Measurements from ENCODE around the gene DHX32. TPM values are rescaled to one million over a fixed set of nuclear protein-coding genes. Genes with fewer than 3 reads are reported as not detected.

The DHX32 gene
- total RNA-seq, 1 experiment from 2014 or later, result 28.0 TPM

GRCh38 chr10:125828311-125828710 is 52.8 kb downstream of the DHX32 start (continued):
- TF ChIP-seq E2F5 (CRISPR knock-in tag; IDR thresholded peaks at IDR 0.05) (no peak), CREM (CRISPR knock-in tag; IDR thresholded peaks at IDR 0.05) (no peak), ZNF317 (CRISPR knock-in tag; IDR thresholded peaks at IDR 0.05; ENCODE audit: borderline replicate concordance, low read depth) (no peak), SMAD4 (CRISPR knock-in tag; IDR thresholded peaks at IDR 0.05) (no peak), RELA (CRISPR knock-in tag; IDR thresholded peaks at IDR 0.05; ENCODE audit: borderline replicate concordance) (no peak), ETV6 (CRISPR knock-in tag; IDR thresholded peaks at IDR 0.05) (no peak), ZNF423 (CRISPR knock-in tag; IDR thresholded peaks at IDR 0.05) (no peak), ESRRA (CRISPR knock-in tag; IDR thresholded peaks at IDR 0.05; ENCODE audit: borderline replicate concordance) (no peak)

DNA sequence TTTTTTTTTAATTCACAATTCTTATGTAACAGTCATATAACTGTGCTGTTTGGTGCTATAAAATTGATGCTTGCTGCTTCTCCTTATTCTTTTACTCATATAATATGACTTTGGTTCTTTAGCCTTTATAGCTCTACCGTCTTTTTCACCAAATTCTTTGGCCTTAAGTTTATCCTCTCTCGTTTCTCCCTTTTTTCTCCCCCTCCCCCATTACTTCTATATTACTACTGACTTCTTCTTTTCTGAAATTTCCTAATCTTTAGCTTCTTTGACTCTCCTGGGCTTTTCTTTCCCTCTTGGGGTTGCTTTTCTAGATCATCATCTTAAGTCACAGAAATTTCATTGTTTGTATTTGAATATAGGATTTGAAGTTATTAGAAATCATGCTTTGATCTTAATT is 54.0 kb downstream of the DHX32 start:
- Mint-ChIP-seq H3K27ac (no peak overlapping the region), H3K36me3 (peaks cover 62% of the 10 kb centered on the region), H3K27me3 (ENCODE audit: low read depth) (no peaks in the 10 kb centered on the region), H3K4me3 (no peak overlapping the region), H3K4me1 (no peaks in the 10 kb centered on the region; the same call in 1 of the 2 replicates), H3K9me3 (no peaks in the 10 kb centered on the region)
- DNase-seq (ENCODE audit: low spot score) (no peak), ATAC-seq (no peak)
- POLR2A ChIA-PET, result no interaction called here
- TF ChIP-seq, protein P1, sequence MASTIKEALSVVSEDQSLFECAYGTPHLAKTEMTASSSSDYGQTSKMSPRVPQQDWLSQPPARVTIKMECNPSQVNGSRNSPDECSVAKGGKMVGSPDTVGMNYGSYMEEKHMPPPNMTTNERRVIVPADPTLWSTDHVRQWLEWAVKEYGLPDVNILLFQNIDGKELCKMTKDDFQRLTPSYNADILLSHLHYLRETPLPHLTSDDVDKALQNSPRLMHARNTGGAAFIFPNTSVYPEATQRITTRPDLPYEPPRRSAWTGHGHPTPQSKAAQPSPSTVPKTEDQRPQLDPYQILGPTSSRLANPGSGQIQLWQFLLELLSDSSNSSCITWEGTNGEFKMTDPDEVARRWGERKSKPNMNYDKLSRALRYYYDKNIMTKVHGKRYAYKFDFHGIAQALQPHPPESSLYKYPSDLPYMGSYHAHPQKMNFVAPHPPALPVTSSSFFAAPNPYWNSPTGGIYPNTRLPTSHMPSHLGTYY (CRISPR knock-in tag; IDR thresholded peaks at IDR 0.05), result no peak
- no peak for TF ChIP-seq ZNF416 (CRISPR knock-in tag; IDR thresholded peaks at IDR 0.05)
- no peak for TF ChIP-seq TCF7 (CRISPR knock-in tag; IDR thresholded peaks at IDR 0.05; ENCODE audit: low read depth)
- CTCF ChIA-PET, result no interaction called here

- Mint-ChIP-seq H3K27me3 (ENCODE audit: low read depth) (no peaks in the 10 kb centered on the region), H3K27ac (no peak overlapping the region), H3K4me3 (no peak overlapping the region), H3K4me1 (peaks cover 4% of the 10 kb centered on the region), H3K36me3 (peaks cover 41% of the 10 kb centered on the region), H3K9me3 (no peaks in the 10 kb centered on the region)
- ChIA-PET CTCF (no interaction called here), POLR2A (no interaction called here)
- ATAC-seq (no peak), DNase-seq (ENCODE audit: low spot score) (no peak)
- no peak for TF ChIP-seq ZNF263 (CRISPR knock-in tag; IDR thresholded peaks at IDR 0.05; ENCODE audit: low read depth)
- TF ChIP-seq SP1 (CRISPR knock-in tag; conservative IDR thresholded peaks at IDR 0.05), result no peak
- TF ChIP-seq CREB1 (CRISPR knock-in tag; IDR thresholded peaks at IDR 0.05), result no peak
Observed at GRCh38 chr10:125824736-125825135, 56.4 kb downstream of the DHX32 start.

GRCh38 chr10:125823663-125824251 is 57.3 kb downstream of the DHX32 start:
- peaks cover 31% of the 10 kb centered on the region for H3K36me3 Mint-ChIP-seq
- POLR2A ChIA-PET, result interaction anchor here (0.6 to 1.1 kb wide), 2 partner anchors 11 to 828 kb away, joined by 3 to 5 read pairs; no protein-coding TSS in a partner anchor
- H3K9me3 Mint-ChIP-seq, result no peaks in the 10 kb centered on the region
- CTCF ChIA-PET, result no interaction called here
- no peaks in the 10 kb centered on the region for H3K27me3 Mint-ChIP-seq (ENCODE audit: low read depth)
- peaks cover 4% of the 10 kb centered on the region for H3K4me1 Mint-ChIP-seq
- DNase-seq (ENCODE audit: low spot score) (no peak), ATAC-seq (no peak; the same call in 1 of the 2 replicates)
- TF ChIP-seq FOXK1 (CRISPR knock-in tag; IDR thresholded peaks at IDR 0.05) (no peak), SOX15 (CRISPR knock-in tag; IDR thresholded peaks at IDR 0.05) (no peak), MXD4 (CRISPR knock-in tag; IDR thresholded peaks at IDR 0.05; ENCODE audit: borderline replicate concordance) (no peak), ATF6 (CRISPR knock-in tag; IDR thresholded peaks at IDR 0.05) (no peak), SMAD3 (CRISPR knock-in tag; IDR thresholded peaks at IDR 0.05; ENCODE audit: borderline replicate concordance) (no peak), NFE2L1 (CRISPR knock-in tag; IDR thresholded peaks at IDR 0.05) (no peak), IRF1 (CRISPR knock-in tag; IDR thresholded peaks at IDR 0.05) (no peak), NR1H2 (CRISPR knock-in tag; IDR thresholded peaks at IDR 0.05) (no peak)
- no peak overlapping the region for H3K27ac Mint-ChIP-seq
- H3K4me3 Mint-ChIP-seq, result no peak overlapping the region
